HepG2 (cell line): ENCODE measurements around the gene DLEC1. TPM values are rescaled to one million over a fixed set of nuclear protein-coding genes. Genes with fewer than 3 reads are reported as not detected.
A peak's percentile ranks its signal among the peaks of the same experiment; 100 is the strongest.

Experiments used
- ATAC-seq: fragments of 200-7000 bp; cut with Tn5 transposase; 3 replicates; pipeline ENCODE4 v1.9.1; 2020; ENCODE audit warnings: mild to moderate bottlenecking, moderate library complexity
- BruUV-seq: library from RNA; stranded (reverse); fragments of 400-500 nt; replicated peaks from 2 replicates; lab custom pipeline; 2021; lab: Mats Ljungman, UMichigan
- CTCF ChIA-PET: fragments of 300-600 bp; formaldehyde crosslinking; extraction: SDS; loops from one replicate; lab custom pipeline; 2021; ENCODE audit warnings: low total read pairs, inconsistent platforms, low intra/inter-chr PET ratio; lab: Yijun Ruan, JAX
- POLR2A ChIA-PET: fragments of 350-600 bp; sonication (Branson Sonifier 250); formaldehyde crosslinking; loops from one replicate; lab custom pipeline; 2020; ENCODE audit warnings: antibody characterized with exemption, inconsistent platforms; lab: Yijun Ruan, JAX
- DNase-seq: peaks from one replicate; pipeline ENCODE4 v3.0.0-alpha.2; 2015; ENCODE audit warnings: low spot score
- FAIRE-seq: peaks from 3 replicates; lab custom pipeline; 2011; peaks lifted over from hg19 to GRCh38; lab: Jason Lieb, UNC
- H2AFZ ChIP-seq: one replicate; pipeline ENCODE4 v1.6.1; 2011; ENCODE audit warnings: low read length, inconsistent platforms
- H3K27ac ChIP-seq: fragments of 300-600 bp; 3 replicates; pipeline ENCODE4 v1.8.0; 2011; ENCODE audit warnings: mixed run types, mild to moderate bottlenecking, mixed read lengths, low read length, inconsistent platforms; ENCODE audit not compliant: insufficient read depth; ENCODE audit errors: extremely low read length
- H3K27me3 ChIP-seq, 2 experiments: fragments of 200-600 bp in 1 of 2; 2 replicates in 1 of 2; 3 replicates in 1 of 2; pipeline versions ENCODE4 v1.6.0 to v1.8.0; 2011; ENCODE audit warnings: low read length in 2 of 2, mild to moderate bottlenecking in 2 of 2, moderate library complexity in 2 of 2, inconsistent platforms in 1 of 2; ENCODE audit not compliant: insufficient read depth in 2 of 2, control insufficient read depth in 1 of 2
- H3K36me3 ChIP-seq, 2 experiments: fragments of 200-600 bp in 1 of 2; replicated peaks in 1 of 2; 2 replicates in 1 of 2; 3 replicates in 1 of 2; pipeline versions ENCODE4 v1.5.1 to v1.8.0; 2011; ENCODE audit warnings: low read length in 2 of 2, inconsistent platforms in 1 of 2; ENCODE audit not compliant: insufficient read depth in 2 of 2, control insufficient read depth in 1 of 2
- H3K4me1 ChIP-seq: 2 replicates; pipeline ENCODE4 v1.5.1; 2012; ENCODE audit warnings: low read length, inconsistent platforms; ENCODE audit not compliant: insufficient read depth
- H3K4me2 ChIP-seq: 2 replicates; pipeline ENCODE4 v1.6.0; 2011; ENCODE audit warnings: low read depth, low read length, inconsistent platforms
- H3K4me3 ChIP-seq, 3 experiments: fragments of 200-600 bp in 1 of 3; sonication (generic), shearing (Covaris generic) in 1 of 3; replicated peaks in 1 of 3; 2 replicates each; pipeline ENCODE4 v1.5.1; 2011 to 2016; ENCODE audit warnings: low read length in 3 of 3, inconsistent platforms in 2 of 3, low read depth in 2 of 3, mild to moderate bottlenecking in 2 of 3, control low read depth in 1 of 3, mixed read lengths in 1 of 3; ENCODE audit not compliant: insufficient read depth in 1 of 3
- H3K79me2 ChIP-seq: one replicate; pipeline ENCODE4 v1.6.1; 2011; ENCODE audit warnings: low read length, inconsistent platforms; ENCODE audit not compliant: insufficient read depth
- H3K9ac ChIP-seq: 2 replicates; pipeline ENCODE4 v1.6.0; 2011; ENCODE audit warnings: mild to moderate bottlenecking, low read depth, low read length, inconsistent platforms; ENCODE audit not compliant: insufficient read depth
- H3K9me3 ChIP-seq: 2 replicates; pipeline ENCODE4 v1.5.1; 2012; ENCODE audit warnings: mild to moderate bottlenecking, low read length
- H4K20me1 ChIP-seq: 2 replicates; pipeline ENCODE4 v1.6.0; 2011; ENCODE audit warnings: inconsistent platforms, mild to moderate bottlenecking, low read length, moderate library complexity; ENCODE audit not compliant: insufficient read depth
- ASH2L ChIP-seq: fragments of 300-600, 200-600 bp; sonication (generic); IDR thresholded peaks from 2 replicates; pipeline ENCODE4 v1.7.0; 2017; ENCODE audit warnings: low read depth, mild to moderate bottlenecking, moderate library complexity, mixed read lengths, low read length; ENCODE audit not compliant: insufficient read length
- BCL6 ChIP-seq: IDR thresholded peaks from 2 replicates; pipeline ENCODE4 v1.6.1; 2016; ENCODE audit warnings: missing genetic modification reagents, missing compliant biosample characterization
- EP300 ChIP-seq, 3 experiments: sonication (generic) in 1 of 3; formaldehyde crosslinking in 1 of 3; IDR thresholded peaks; 2 replicates each; pipeline versions ENCODE4 v1.5.1 to v1.6.1; 2011 to 2020; ENCODE audit warnings: low read depth in 2 of 3, low read length in 2 of 3, borderline replicate concordance in 1 of 3, improper control_type of control experiment in 1 of 3, mild to moderate bottlenecking in 1 of 3, missing genetic modification reagents in 1 of 3, moderate library complexity in 1 of 3
- SATB2 ChIP-seq: sonication (generic); formaldehyde crosslinking; IDR thresholded peaks from 2 replicates; pipeline ENCODE4 v1.5.0; 2020; ENCODE audit warnings: missing genetic modification reagents
- TBP ChIP-seq: sonication (generic); formaldehyde crosslinking; IDR thresholded peaks from 2 replicates; pipeline ENCODE4 v1.5.0; 2020; ENCODE audit warnings: missing genetic modification reagents
- ZEB1 ChIP-seq: IDR thresholded peaks from 2 replicates; pipeline ENCODE4 v1.6.1; 2012; ENCODE audit warnings: mild to moderate bottlenecking, low read depth, inconsistent platforms; ENCODE audit not compliant: insufficient replicate concordance
- ZNF468 ChIP-seq: sonication (generic); formaldehyde crosslinking; IDR thresholded peaks from 2 replicates; pipeline ENCODE4 v1.8.0; 2022; ENCODE audit warnings: mild to moderate bottlenecking, moderate library complexity, missing genetic modification reagents
- ZNF547 ChIP-seq: sonication (generic); formaldehyde crosslinking; IDR thresholded peaks from 2 replicates; pipeline ENCODE4 v1.5.1; 2020; ENCODE audit warnings: mild to moderate bottlenecking, missing genetic modification reagents
- ZNF615 ChIP-seq: sonication (generic); formaldehyde crosslinking; IDR thresholded peaks from 2 replicates; pipeline ENCODE4 v1.5.0; 2020; ENCODE audit warnings: mild to moderate bottlenecking, missing genetic modification reagents, borderline replicate concordance
- WGBS: methylation state at CpG from one replicate; pipeline ENCODE4 v1.1.6; 2017; ENCODE audit warnings: low lambda C conversion rate; 5-methylcytosine and 5-hydroxymethylcytosine counted together
- in situ Hi-C: cut with HindIII; loops from 2 replicates; pipeline ENCODE4 v1.10.0; 2017; ENCODE audit warnings: low pct_unique_long_range_greater_than_20kb; ENCODE audit not compliant: extremely low pct_ligation_motif_present
- intact Hi-C: fragments of 100-400 bp; cut with micrococcal nuclease; formaldehyde crosslinking; loops from one replicate; pipeline ENCODE4 v1.10.0; 2022; ENCODE audit not compliant: unreplicated experiment
- polyA plus RNA-seq, 8 experiments: library from polyadenylated mRNA; depleted of rRNA in 3 of 8; stranded (reverse) in 7 of 8; unstranded in 1 of 8; fragments of >200 nt; fragmentation: Illumina TruSeq in 4 of 8; extraction: Trizol in 4 of 8; gene quantifications; 2 replicates each; pipeline versions ENCODE4 v1.2.1 to v1.2.3, GENCODE V29; 2011 to 2016; ENCODE audit warnings: low read depth in 4 of 8, missing spikeins in 1 of 8, mixed read lengths in 1 of 8; ENCODE audit not compliant: insufficient read depth in 1 of 8
- total RNA-seq, 5 experiments: library from RNA; depleted of rRNA; stranded (reverse); fragments of >200 nt; fragmentation: Illumina TruSeq; extraction: Trizol; gene quantifications; 2 replicates each; pipeline ENCODE4 v1.2.3, GENCODE V29; 2016; ENCODE audit warnings: low read depth in 1 of 5
- TF ChIP-seq, protein P1 (sequence below): sonication (generic); formaldehyde crosslinking; IDR thresholded peaks from 2 replicates; pipeline ENCODE4 v1.4.0; 2020; ENCODE audit warnings: missing genetic modification reagents
- TF ChIP-seq, protein P2 (sequence below): sonication (generic); formaldehyde crosslinking; IDR thresholded peaks from 2 replicates; pipeline ENCODE4 v1.5.1; 2020; ENCODE audit warnings: missing genetic modification reagents, mild to moderate bottlenecking, borderline replicate concordance
- TF ChIP-seq, protein P3 (sequence below): sonication (generic); formaldehyde crosslinking; IDR thresholded peaks from 2 replicates; pipeline ENCODE4 v1.5.1; 2020; ENCODE audit warnings: mild to moderate bottlenecking, missing genetic modification reagents, moderate library complexity

DLEC1 gene
- total and polyA plus RNA-seq, 2 of the 13 experiments (the other 11 are each of a cell fraction or from before 2014, with no cell fraction given): 0.09 TPM; not detected in 1

GRCh38 chr3:37991823-37992222, 47.2 kb upstream of the DLEC1 start (continued):
- TF ChIP-seq TBP (CRISPR knock-in tag): no peak
- TF ChIP-seq, all 625 proteins: peak for 0

GRCh38 chr3:37992271-37993066, 46.5 kb upstream of the DLEC1 start:
- intact Hi-C loops: no loop called here
- BruUV-seq: no TSS peak
- Histone ChIP-seq H3K27me3 (peaks cover 1 to 13% of the 10 kb centered on the region in 2 experiments; a peak in 4 of 5 replicates), H3K4me2 (peak overlapping the region; percentile 68), H3K36me3 (no peaks in the 10 kb centered on the region), H3K9me3 (no peaks in the 10 kb centered on the region), H2AFZ (no peak overlapping the region), H3K9ac (no peak overlapping the region), H3K4me3 (peak overlapping the region in 1 of 3 experiments; percentile 44; a peak in 2 of 6 replicates), H4K20me1 (no peaks in the 10 kb centered on the region), H3K79me2 (no peaks in the 10 kb centered on the region), H3K4me1 (peaks cover 87% of the 10 kb centered on the region), H3K27ac (no peak overlapping the region)
- ATAC-seq (peak; percentile 40), DNase-seq (peak; percentile 48), FAIRE-seq (no peak)
- ChIA-PET CTCF (no interaction called here), POLR2A (no interaction called here)
- in situ Hi-C loops: no loop called here
- 4% methylated on average over 9 of the region's 9 CpGs for WGBS
- TF ChIP-seq EP300 (IDR thresholded peaks at IDR 0.05; ENCODE audit: low read depth in 2 of 2, low read length in 2 of 2): peak in 1 of 2 experiments; percentile 15; a peak in 1 of 4 replicates
- TF ChIP-seq EP300 (CRISPR knock-in tag; IDR thresholded peaks at IDR 0.05; ENCODE audit: borderline replicate concordance): no peak; the same call in 1 of the 2 replicates
- TF ChIP-seq ZEB1: peak; percentile 74
- no peak for TF ChIP-seq ZNF547 (CRISPR knock-in tag)
- TF ChIP-seq, protein P1, sequence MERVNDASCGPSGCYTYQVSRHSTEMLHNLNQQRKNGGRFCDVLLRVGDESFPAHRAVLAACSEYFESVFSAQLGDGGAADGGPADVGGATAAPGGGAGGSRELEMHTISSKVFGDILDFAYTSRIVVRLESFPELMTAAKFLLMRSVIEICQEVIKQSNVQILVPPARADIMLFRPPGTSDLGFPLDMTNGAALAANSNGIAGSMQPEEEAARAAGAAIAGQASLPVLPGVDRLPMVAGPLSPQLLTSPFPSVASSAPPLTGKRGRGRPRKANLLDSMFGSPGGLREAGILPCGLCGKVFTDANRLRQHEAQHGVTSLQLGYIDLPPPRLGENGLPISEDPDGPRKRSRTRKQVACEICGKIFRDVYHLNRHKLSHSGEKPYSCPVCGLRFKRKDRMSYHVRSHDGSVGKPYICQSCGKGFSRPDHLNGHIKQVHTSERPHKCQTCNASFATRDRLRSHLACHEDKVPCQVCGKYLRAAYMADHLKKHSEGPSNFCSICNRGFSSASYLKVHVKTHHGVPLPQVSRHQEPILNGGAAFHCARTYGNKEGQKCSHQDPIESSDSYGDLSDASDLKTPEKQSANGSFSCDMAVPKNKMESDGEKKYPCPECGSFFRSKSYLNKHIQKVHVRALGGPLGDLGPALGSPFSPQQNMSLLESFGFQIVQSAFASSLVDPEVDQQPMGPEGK (CRISPR knock-in tag): 0 out of 2 replicates have a peak, but pooled peaks have one; percentile 19
- TF ChIP-seq ZNF615 (CRISPR knock-in tag): no peak
- TF ChIP-seq SATB2 (CRISPR knock-in tag): no peak
- TF ChIP-seq, protein P2, sequence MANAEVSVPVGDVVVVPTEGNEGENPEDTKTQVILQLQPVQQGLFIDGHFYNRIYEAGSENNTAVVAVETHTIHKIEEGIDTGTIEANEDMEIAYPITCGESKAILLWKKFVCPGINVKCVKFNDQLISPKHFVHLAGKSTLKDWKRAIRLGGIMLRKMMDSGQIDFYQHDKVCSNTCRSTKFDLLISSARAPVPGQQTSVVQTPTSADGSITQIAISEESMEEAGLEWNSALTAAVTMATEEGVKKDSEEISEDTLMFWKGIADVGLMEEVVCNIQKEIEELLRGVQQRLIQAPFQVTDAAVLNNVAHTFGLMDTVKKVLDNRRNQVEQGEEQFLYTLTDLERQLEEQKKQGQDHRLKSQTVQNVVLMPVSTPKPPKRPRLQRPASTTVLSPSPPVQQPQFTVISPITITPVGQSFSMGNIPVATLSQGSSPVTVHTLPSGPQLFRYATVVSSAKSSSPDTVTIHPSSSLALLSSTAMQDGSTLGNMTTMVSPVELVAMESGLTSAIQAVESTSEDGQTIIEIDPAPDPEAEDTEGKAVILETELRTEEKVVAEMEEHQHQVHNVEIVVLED: no peak
- TF ChIP-seq ZNF468 (CRISPR knock-in tag): no peak
- TF ChIP-seq BCL6 (CRISPR knock-in tag): no peak
- TF ChIP-seq, protein P3, sequence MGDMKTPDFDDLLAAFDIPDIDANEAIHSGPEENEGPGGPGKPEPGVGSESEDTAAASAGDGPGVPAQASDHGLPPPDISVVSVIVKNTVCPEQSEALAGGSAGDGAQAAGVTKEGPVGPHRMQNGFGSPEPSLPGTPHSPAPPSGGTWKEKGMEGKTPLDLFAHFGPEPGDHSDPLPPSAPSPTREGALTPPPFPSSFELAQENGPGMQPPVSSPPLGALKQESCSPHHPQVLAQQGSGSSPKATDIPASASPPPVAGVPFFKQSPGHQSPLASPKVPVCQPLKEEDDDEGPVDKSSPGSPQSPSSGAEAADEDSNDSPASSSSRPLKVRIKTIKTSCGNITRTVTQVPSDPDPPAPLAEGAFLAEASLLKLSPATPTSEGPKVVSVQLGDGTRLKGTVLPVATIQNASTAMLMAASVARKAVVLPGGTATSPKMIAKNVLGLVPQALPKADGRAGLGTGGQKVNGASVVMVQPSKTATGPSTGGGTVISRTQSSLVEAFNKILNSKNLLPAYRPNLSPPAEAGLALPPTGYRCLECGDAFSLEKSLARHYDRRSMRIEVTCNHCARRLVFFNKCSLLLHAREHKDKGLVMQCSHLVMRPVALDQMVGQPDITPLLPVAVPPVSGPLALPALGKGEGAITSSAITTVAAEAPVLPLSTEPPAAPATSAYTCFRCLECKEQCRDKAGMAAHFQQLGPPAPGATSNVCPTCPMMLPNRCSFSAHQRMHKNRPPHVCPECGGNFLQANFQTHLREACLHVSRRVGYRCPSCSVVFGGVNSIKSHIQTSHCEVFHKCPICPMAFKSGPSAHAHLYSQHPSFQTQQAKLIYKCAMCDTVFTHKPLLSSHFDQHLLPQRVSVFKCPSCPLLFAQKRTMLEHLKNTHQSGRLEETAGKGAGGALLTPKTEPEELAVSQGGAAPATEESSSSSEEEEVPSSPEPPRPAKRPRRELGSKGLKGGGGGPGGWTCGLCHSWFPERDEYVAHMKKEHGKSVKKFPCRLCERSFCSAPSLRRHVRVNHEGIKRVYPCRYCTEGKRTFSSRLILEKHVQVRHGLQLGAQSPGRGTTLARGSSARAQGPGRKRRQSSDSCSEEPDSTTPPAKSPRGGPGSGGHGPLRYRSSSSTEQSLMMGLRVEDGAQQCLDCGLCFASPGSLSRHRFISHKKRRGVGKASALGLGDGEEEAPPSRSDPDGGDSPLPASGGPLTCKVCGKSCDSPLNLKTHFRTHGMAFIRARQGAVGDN (CRISPR knock-in tag): peak; percentile 16; the same call in 1 of the 2 replicates
- peak; percentile 29 for TF ChIP-seq ASH2L
